Left hindlimb (tissue), 1 donor: Measurements from ENCODE around the gene CACUL1.
A peak's percentile ranks its signal among the peaks of the same experiment; 100 is the strongest.
"Not testable (repeated sequence)": the region's sequence is repeated elsewhere in the genome, so short reads cannot be mapped to it uniquely, and the experiment has no call there.

ENCODE experiments used
- DNase-seq: peaks from one replicate; pipeline ENCODE4 v3.0.0-alpha.2; 2018

CACUL1 gene

DNA sequence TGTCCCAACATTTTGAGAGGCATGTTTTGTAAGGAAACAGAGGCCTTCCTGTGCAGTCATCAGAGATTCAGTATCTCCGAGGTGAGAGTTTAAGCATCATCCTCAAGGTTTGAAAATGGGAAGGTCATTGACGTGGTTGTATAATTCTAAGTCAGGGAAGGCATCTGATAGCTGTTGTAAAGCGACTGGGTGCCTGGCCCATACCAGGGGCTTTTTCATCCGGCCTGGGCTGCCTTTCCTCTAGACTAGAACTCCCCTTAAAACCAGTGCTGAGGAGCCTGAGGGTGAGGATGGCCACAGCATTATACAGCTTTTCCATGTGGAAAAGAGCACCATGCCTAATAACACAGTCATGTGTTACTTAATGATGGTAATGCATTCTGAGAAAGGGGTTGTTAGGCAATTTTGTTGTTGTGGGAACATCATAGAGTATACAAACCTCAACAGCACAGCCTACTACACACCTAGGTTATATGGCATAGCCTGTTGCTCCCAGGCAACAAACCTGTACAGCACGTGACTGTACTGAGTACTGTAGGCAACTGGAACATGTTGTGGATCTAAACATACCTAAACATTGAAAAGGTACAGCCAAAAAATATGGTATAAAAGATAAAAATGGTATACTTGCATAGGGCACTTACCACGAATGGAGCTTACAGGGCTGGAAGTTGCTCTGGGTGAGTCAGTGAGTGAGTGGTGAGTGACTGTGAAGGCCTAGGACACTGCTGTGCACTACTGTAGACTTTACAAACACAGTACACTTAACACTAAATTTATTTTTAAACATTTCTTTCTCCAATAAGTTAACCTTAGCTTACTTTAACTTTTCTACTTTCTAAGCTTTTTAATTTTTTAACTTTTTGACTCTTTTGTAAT is 13.5 kb upstream of the CACUL1 start:
- no peak for DNase-seq

DNA sequence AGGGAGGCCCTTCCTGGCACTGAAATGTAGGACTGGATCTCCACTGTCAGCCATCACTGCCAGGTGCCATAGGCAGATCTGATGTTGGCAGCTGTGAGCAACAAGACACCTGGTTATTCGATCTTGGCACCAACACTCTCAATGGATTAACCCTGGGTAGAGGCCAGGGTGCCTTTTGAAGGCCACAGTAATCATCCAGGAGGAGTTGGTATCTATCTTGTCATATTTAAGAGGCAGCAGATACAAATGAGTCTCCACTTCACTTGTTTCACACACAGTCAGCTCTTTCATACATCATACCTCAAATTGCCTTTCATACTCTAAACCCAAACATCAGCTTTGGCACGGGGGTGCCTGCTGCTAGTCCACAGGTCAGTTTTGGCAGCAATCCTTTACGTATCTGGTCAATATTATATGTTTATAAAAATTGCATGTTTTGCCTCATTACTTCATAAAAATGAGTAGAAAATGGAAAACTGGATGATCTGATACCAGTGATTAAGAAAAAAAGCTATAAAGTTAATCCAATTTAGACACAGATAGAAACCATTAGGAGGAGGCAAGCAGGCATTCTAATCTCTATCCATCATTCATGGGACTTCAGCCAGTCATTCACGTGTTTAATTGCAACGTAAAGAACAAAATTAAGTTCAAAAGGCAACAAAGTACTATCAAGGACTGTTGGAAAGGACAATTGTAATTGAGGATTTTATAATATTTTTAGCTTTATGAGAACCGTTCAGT is 12.7 kb upstream of the CACUL1 start:
- no peak for DNase-seq

DNA sequence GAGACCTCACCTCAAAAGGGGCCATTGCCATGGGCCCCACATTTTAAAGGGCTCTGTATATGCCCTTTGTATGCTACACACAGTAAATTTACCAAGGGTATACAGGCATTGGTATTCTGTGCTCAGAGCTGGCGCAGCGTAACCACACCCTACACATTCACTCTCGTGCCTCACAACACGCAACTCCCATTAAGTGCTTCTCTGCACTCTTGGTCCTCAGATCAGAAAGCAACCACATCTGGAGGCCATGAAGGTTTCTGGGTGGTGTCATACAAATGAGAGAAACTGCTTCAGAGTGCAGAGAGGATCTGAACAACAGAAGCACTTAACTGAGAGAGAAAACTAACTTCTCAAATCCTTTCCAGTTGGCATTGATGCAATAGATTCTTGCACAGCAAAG is 9.4 kb upstream of the CACUL1 start:
- no peak for DNase-seq

DNA sequence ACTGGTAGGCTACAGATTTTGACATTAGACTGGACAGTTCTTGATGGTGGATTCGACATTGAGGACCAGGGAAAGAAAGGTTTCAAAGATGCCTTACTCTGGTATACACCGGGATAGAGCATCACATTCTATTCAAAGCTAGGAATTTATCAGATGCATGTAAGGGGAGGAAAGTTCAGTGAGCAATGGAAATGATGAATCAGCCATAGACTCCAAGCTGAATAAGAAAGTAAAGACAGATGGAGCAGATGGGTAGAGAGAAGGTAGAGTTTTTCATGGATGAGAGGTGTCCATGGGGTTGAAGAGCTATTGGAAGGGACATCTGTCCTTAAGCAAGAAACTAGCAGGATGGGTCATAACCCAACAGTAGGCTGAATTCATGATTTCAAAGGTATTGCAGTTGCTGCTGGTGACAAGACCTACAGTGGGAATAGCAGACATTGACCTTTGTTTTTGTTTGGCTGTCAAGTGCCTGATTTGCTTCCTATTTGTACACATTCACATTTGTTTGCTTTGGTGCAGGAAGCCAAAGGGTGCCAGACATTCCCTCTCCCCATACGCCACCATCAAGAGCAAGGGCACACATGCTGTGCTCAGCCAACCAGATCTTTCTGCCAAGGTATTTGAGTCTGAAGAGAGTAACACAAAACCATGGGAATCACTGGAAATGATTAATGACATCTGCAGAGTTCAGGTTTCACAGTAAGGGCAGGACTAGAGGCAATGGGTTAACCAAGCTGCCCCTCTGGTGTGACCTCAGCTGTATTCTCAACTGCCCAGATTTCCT is 8.6 kb upstream of the CACUL1 start:
- no peak for DNase-seq

DNA sequence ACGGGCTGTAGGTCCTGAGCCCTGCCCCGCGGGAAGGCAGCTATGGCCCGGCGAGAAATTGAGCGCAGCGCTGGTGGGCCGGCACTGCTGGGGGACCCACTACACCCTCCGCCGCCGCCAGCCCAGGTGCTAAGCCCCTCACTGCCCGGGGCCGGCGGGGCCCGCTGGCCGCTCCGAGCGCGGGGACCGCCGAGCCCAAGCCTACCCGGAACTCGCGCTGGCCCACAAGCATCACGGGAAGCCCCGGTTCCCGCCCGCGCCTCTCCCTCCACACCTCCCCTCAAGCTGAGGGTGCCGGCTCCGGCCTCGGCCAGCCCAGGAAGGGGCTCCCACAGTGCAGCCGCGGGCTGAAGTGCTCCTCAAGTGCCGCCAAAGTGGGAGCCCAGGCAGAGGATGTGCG is 5.5 kb upstream of the CACUL1 start:
- no peak for DNase-seq

DNA sequence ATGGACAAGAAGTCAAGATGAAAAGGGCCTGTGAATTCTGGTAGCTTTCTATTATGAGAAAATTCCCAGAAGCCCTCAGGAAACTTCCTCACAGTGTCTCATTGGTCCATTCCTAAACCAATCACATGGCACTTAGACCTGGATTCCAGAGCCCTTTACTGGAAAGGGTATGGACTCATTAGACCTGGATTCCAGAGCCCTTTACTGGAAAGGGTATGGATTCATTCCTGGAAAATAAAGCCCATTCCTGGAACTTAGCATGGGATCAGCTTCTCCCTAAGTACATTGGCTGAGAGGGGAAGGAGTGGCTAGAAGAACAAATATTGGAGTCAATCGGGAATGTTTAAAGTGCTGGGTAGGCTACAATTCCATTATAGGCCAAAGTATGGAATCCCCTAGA is 3.7 kb upstream of the CACUL1 start:
- DNase-seq: no peak

DNA sequence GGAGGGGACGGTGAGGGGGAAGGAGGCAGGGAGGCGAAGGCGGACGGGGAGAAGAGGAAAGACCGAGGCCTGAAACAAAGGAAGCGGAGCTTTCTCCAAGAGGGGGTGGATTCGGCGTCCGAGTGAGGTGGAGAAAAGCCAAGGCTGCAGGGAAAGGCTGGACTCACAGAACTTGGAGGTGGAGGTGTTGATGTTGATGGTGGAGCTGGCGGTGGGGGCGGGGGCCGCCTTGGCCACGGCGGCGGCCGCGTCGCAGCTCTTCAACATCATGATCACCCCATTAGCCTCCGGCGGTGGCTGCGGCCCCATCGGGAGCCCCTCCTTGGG is 578 bp downstream of the CACUL1 start:
- peak; percentile 62 for DNase-seq

DNA sequence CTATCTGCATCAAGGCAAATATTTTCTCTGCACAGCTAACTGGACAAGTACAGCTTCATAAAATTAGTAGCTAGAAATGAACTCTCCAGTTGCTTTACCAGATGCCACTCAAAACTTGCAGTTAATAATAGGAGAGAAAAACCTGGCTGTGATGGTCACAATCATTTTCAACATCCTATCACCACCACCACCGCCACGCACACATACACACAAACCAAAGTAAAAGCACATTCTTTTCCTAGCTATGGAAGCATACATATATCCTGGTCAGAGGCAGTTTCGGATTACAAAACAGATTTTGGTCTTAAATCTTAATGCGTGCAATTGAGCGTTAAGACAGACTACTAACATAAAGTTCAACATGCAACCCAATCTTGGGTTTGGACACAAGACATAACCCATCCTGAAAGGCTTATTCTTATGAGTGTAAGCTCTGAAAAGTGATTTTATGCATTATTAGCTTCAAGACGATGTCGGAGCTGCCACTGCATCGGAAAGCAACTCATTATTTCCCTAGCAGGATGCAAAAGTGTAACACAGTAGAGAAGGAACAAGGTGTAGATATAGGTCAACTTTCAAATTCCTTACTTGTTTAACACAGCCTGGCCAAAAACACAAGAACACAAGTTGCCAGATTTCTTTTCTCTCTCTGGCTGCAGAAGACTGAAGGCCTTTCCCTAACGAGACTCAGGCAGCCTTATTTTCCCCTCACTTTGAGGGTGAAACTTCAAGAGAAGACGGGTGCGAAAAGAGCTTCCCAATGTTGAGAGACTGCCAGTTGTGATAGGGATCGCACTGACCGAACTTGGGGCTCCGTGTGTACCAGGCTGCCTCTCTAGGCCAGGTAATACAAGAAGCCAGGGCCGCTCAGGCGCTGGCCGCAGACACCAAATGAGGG is 1.2 kb downstream of the CACUL1 start:
- no peak for DNase-seq

DNA sequence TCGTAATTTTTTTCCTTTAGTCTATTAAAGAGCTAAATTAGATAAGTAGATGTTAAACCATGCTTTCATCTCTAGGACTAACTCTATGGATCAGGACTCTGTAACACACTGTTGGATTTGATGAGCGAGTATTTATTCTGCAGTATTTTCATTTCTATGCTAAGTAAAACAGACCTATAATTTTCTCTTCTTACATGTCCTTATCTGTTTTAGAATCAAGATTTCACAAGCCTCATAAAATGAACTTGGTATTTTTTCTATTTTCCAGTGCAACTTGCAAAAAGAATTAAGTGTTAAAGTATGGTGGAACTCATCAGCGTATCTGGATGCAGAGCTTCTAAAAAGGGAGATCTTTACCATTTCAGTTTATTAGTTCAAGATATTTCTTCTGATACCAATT is 2.4 kb downstream of the CACUL1 start:
- no peak for DNase-seq

DNA sequence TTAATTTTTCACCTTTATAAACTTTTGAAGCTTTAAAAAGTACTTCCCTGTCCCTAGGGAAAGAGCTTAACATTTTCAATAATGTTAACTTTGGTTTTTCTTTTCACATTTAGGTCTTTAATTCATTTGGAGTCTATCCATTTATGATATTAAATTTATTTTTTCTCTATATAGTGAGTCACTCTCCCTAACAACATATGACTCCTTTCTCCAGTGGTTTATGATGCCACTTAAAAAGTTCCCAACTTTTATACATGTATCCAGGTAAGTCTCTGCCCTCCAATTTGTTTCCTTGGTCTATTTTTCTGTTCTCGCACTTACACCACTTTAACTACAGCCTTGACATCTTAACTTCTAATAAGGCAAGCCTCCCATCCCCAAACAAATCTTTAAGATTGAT is 3.5 kb downstream of the CACUL1 start:
- DNase-seq: no peak

DNA sequence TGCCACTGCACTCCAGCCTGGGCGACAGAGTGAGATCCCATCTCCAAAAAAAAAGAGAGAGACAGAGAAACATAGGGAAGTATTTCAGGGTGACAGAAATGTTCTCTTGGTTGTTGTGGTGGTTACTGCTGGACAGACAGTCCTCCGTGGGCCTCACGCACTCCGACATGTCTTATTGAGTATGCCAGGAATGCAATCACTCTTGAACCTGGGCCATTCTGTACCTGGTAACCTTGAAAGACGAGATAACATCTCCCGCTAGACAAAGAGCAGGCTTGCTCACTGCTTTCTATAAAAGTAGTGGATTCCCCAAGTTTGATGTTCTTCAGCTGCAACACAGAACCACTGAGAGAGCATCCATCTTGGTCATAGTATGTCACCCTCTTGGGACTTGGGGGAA is 6.7 kb downstream of the CACUL1 start:
- no peak for DNase-seq

DNA sequence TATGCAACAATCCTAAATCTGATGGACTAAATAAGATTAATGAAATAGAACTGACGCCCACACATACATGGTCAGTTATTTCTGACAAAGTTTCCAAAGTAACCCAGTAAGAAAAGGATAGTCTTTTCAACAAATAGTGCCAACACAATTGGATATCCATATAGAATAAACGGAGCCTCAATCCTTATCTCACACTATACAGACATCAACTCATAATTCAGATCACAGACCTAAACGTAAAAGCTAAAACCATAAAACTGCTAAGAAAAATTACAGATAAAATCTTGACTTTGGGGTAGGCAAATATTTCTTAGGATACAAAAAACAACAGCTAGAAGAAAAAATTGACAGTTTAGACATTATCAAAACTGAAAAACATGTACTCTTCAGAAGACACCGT is 8.5 kb downstream of the CACUL1 start:
- DNase-seq: no peak

DNA sequence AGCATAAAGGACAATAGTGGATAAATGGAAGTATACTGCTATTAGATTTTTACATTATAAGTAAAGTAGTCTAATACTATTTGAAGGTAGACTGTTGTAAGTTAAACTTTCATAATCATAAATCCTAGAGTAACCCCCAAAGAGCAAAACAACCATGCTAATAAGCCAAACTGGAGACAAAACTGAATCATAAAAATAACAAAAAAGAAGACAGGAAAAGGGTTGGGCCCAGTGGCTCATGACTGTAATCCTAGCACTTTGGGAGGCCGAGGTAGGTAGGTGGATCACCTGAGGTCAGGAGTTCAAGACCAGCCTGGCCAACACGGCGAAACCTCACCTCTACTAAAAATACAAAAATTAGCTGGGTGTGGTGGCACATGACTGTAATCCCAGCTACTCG is 9.7 kb downstream of the CACUL1 start:
- no peak for DNase-seq

DNA sequence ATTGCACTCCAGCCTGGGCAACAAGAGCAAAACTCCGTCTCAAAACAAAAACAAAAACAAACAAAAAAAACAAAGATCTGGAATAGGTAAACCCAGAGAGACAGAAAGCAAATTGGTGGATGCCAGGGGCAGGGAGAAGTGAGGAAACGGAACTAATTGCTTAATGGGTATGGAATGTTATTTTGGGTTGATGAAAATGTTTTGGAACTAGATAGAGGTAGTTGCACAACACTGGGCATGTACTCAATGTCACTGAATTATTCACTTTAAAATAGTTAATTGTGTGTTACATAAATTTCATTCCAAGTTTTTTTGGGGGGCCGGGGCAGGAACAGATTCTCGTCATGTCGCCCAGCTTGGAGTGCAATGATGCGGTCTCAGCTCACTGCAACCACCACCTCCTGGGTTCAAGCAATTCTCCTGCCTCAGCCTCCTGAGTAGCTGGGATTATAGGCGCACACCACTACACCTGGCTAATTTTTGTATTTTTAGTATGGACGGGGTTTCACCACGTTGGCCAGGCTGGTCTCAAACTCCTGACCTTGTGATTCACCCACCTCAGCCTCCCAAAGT is 10.3 kb downstream of the CACUL1 start:
- not testable (repeated sequence) for DNase-seq

DNA sequence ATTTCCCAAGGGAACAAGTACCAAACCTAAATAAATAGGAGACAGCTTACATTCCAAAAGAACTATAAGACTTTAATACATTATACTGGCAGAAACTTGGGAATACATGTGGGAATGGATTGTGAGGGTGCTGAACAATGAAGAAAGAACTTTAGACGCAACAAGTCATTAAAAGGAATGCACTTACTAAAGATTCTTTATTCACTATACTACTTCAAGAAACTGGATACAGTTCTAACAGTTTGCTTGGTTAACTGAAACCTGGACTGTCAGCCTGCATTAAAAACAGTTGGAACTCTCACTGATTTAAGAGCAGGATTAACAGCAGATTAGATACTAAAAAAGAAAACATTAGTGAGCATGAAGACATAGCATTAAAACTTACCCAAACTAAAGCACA is 12.0 kb downstream of the CACUL1 start:
- DNase-seq: no peak

DNA sequence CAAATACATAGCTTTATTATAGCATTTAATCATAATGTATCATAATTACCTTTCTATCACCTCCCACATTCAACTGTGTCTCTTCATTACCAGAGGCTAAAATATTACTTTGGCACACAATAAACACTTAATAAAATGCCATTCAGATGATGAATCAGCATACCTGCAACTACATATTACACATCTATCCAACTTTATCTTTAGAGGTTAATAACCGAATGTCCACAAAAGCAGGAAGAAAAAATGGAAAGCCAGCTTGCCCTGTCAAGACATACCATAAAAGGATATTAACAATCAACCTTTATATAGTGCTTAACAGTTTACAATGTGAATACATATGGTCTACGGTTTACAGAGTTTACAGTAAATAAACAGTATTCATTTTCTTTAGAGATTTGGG is 12.7 kb downstream of the CACUL1 start:
- no peak for DNase-seq

DNA sequence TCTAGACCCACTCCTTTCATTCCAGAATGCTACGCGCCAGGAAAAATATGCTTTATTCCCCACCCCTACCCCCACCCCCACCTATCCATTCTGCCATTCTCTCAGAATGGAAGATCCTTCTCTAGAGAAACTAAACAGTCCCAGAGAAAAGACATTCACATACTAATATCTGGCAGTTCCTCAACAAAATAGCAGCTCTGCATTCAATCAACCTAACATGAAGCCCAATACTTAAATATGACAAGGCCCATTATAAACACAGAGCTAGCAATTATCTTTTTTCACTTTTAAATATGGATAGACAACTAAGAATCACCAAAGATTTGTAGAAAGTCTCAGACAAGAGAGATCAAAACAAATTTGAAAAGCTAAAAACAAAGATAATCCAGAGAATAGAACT is 16.4 kb downstream of the CACUL1 start:
- DNase-seq: no peak

DNA sequence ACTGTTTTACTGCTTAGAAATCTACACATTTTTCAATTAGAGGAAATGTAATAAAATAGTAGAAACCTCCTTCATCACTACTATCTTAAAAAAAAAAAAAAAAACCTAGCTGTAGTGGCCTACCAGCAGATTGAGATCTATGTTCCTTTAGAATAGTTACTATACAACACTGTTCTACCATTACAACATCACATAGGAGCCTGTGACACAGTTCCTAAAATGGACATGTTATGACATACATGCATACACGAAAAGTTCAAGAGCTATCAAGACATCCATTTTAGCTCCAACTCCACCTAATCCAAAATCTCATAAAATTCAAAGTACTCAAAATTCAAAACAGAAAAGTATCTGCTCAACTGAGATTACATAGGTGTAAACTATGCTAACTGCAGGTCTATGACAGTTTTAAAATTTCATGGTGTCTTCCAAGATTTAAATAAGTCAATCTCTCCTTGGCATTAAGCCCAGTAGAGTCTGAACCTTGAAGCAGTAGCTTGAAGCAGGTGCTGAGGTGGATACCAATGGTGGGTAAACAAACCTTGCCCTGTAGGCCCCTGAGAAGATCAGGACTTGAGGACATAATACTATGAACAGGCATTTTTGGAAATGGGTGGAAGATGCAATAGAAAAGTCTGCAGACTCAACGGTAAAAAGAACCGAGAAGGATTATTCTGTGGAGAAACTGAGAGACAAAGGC is 17.0 kb downstream of the CACUL1 start:
- DNase-seq: no peak

DNA sequence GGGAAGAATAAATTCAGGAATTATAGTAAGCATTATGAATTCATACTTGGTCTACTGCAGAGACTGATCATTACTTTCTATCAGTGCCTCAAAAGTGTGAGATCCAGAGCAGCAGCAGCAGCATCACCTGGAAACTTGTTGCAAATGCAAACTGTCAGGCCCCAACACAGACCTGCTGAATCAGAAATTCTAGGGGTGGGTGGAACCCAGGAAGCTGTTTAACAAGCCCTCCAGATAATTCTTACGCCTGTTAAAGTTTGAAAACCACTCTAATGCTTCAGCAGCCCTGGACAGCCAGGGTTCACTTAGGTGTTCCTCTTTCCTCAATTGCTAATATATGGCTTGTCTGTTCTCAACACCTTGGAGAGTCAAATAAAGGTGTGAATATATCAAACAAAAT is 19.5 kb downstream of the CACUL1 start:
- no peak for DNase-seq

DNA sequence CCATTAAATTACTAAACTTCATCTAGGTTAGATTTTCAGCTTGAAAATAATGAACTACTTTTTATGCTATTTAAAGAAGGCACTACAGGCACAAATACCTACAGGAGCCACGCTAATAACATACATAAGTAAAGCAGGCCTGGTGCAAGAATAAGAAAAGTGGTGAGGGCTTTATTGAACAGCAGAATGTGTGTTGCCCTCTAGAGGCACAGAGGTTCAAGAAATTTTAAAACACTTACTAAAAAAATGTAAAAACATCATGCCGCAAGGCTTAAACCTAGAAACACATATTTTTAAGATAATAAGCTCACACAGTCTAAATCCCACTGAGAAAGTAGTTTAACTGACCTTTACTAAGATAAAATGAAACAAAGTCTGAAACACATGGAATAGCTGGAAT is 20.3 kb downstream of the CACUL1 start:
- no peak for DNase-seq
